G401.6 (cell line): ENCODE results near the gene LCN12.
A peak's percentile ranks its signal among the peaks of the same experiment; 100 is the strongest.

Experiments
- FAIRE-seq: peaks from 2 replicates; lab custom pipeline; 2012; peaks lifted over from hg19 to GRCh38; lab: Jason Lieb, UNC

The LCN12 gene

GRCh38 chr9:136945333-136946227 is 6.5 kb upstream of the LCN12 start:
- FAIRE-seq = no peak

GRCh38 chr9:136946228-136947027 is 5.6 kb upstream of the LCN12 start:
- FAIRE-seq = no peak

GRCh38 chr9:136947028-136947891 is 4.8 kb upstream of the LCN12 start:
- FAIRE-seq = no peak

GRCh38 chr9:136947955-136948510 is 4.0 kb upstream of the LCN12 start:
- no peak for FAIRE-seq

- FAIRE-seq = no peak
Measured at GRCh38 chr9:136949239-136949816, 2.7 kb upstream of the LCN12 start.

- FAIRE-seq = peak; percentile 71
Measured at GRCh38 chr9:136949817-136950655, 2.0 kb upstream of the LCN12 start.

- no peak for FAIRE-seq
Measured at GRCh38 chr9:136950656-136951276, 1.3 kb upstream of the LCN12 start.

GRCh38 chr9:136952321-136952850 is 313 bp downstream of the LCN12 start:
- FAIRE-seq = no peak

- no peak for FAIRE-seq
Measured at GRCh38 chr9:136952876-136953770, 1.1 kb downstream of the LCN12 start.

GRCh38 chr9:136953771-136954269 is 1.7 kb downstream of the LCN12 start:
- no peak for FAIRE-seq

- FAIRE-seq = no peak
Measured at GRCh38 chr9:136954270-136955083, 2.4 kb downstream of the LCN12 start.

- FAIRE-seq = no peak
Measured at GRCh38 chr9:136955202-136955942, 3.3 kb downstream of the LCN12 start.

- no peak for FAIRE-seq
Measured at GRCh38 chr9:136955943-136956335, 3.9 kb downstream of the LCN12 start.

- FAIRE-seq = no peak
Measured at GRCh38 chr9:136956604-136957003, 4.5 kb downstream of the LCN12 start.

- FAIRE-seq = no peak
Measured at GRCh38 chr9:136957461-136957860, 5.4 kb downstream of the LCN12 start.

- FAIRE-seq = no peak
Measured at GRCh38 chr9:136957901-136958300, 5.8 kb downstream of the LCN12 start.

- no peak for FAIRE-seq
Measured at GRCh38 chr9:136958473-136958872, 6.4 kb downstream of the LCN12 start.
